ENCODE measurements around the gene EVL.

Gene EVL

GRCh38 chr14:100108840-100109593 is 43.8 kb downstream of the EVL start:
- Mint-ChIP-seq H3K36me3 (peaks cover 57 to 71% of the 10 kb centered on the region in 2 donors), H3K4me1 (peaks cover 57 to 75% of the 10 kb centered on the region in 2 donors), H3K27ac (peak overlapping the region; percentile 91), H3K4me3 (no peak overlapping the region), H3K27me3 (no peaks in the 10 kb centered on the region), H3K9me3 (no peaks in the 10 kb centered on the region)
- DNase-seq = no peak
- ATAC-seq (replicated peaks) = no peak

GRCh38 chr14:100109594-100109955 is 44.4 kb downstream of the EVL start:
- Mint-ChIP-seq H3K36me3 (peaks cover 60 to 68% of the 10 kb centered on the region in 2 donors), H3K27me3 (no peaks in the 10 kb centered on the region), H3K4me3 (no peak overlapping the region), H3K9me3 (no peaks in the 10 kb centered on the region), H3K27ac (peak overlapping the region; percentile 91), H3K4me1 (peaks cover 52 to 69% of the 10 kb centered on the region in 2 donors)
- no peak for ATAC-seq (replicated peaks)
- no peak for DNase-seq

GRCh38 chr14:100110816-100111215 is 45.6 kb downstream of the EVL start:
- Mint-ChIP-seq H3K36me3 (peaks cover 57 to 60% of the 10 kb centered on the region in 2 donors), H3K4me1 (peaks cover 42 to 64% of the 10 kb centered on the region in 2 donors), H3K27ac (no peak overlapping the region), H3K27me3 (no peaks in the 10 kb centered on the region), H3K9me3 (no peaks in the 10 kb centered on the region), H3K4me3 (no peak overlapping the region)
- DNase-seq = no peak
- ATAC-seq (replicated peaks) = no peak

- Mint-ChIP-seq H3K4me1 (peaks cover 42 to 62% of the 10 kb centered on the region in 2 donors), H3K9me3 (no peaks in the 10 kb centered on the region), H3K4me3 (no peak overlapping the region), H3K27ac (peak overlapping the region; percentile 75), H3K27me3 (no peaks in the 10 kb centered on the region), H3K36me3 (peaks cover 52 to 54% of the 10 kb centered on the region in 2 donors)
- DNase-seq (no peak), ATAC-seq (replicated peaks) (no peak)
Measured at GRCh38 chr14:100111931-100112704, 46.9 kb downstream of the EVL start.

GRCh38 chr14:100114109-100114765 is 49.0 kb downstream of the EVL start:
- Mint-ChIP-seq H3K27me3 (no peaks in the 10 kb centered on the region), H3K9me3 (no peaks in the 10 kb centered on the region), H3K4me3 (no peak overlapping the region), H3K27ac (peak overlapping the region; percentile 75), H3K4me1 (peaks cover 34 to 59% of the 10 kb centered on the region in 2 donors), H3K36me3 (peaks cover 48 to 56% of the 10 kb centered on the region in 2 donors)
- ATAC-seq (replicated peaks) = no peak
- DNase-seq = no peak

- peak overlapping the region; percentile 82 for H3K27ac Mint-ChIP-seq
- H3K4me1 Mint-ChIP-seq = peaks cover 32 to 56% of the 10 kb centered on the region in 2 donors
- DNase-seq = no peak
- no peaks in the 10 kb centered on the region for H3K27me3 Mint-ChIP-seq
- H3K9me3 Mint-ChIP-seq = no peaks in the 10 kb centered on the region
- peaks cover 46 to 57% of the 10 kb centered on the region in 2 donors for H3K36me3 Mint-ChIP-seq
- no peak for ATAC-seq (replicated peaks)
- H3K4me3 Mint-ChIP-seq = no peak overlapping the region
Measured at GRCh38 chr14:100115236-100115635, 50.0 kb downstream of the EVL start.

- no peak for DNase-seq
- peaks cover 48 to 59% of the 10 kb centered on the region in 2 donors for H3K36me3 Mint-ChIP-seq
- H3K4me1 Mint-ChIP-seq = peaks cover 33 to 56% of the 10 kb centered on the region in 2 donors
- ATAC-seq (replicated peaks) = no peak
- H3K27me3 Mint-ChIP-seq = no peaks in the 10 kb centered on the region
- H3K9me3 Mint-ChIP-seq = no peaks in the 10 kb centered on the region
- H3K27ac Mint-ChIP-seq = peak overlapping the region; percentile 82
- H3K4me3 Mint-ChIP-seq = no peak overlapping the region
Measured at GRCh38 chr14:100115726-100116125, 50.5 kb downstream of the EVL start.

GRCh38 chr14:100116134-100116533 is 50.9 kb downstream of the EVL start:
- Mint-ChIP-seq H3K4me1 (peaks cover 33 to 56% of the 10 kb centered on the region in 2 donors), H3K27me3 (no peaks in the 10 kb centered on the region), H3K9me3 (no peaks in the 10 kb centered on the region), H3K4me3 (no peak overlapping the region), H3K27ac (peak overlapping the region; percentile 88), H3K36me3 (peaks cover 48 to 59% of the 10 kb centered on the region in 2 donors)
- no peak for DNase-seq
- ATAC-seq (replicated peaks) = no peak

GRCh38 chr14:100117026-100117425 is 51.8 kb downstream of the EVL start:
- Mint-ChIP-seq H3K36me3 (peaks cover 48 to 62% of the 10 kb centered on the region in 2 donors), H3K27me3 (no peaks in the 10 kb centered on the region)
- ATAC-seq (replicated peaks) = no peak

GRCh38 chr14:100117633-100118395 is 52.6 kb downstream of the EVL start:
- H3K9me3 Mint-ChIP-seq = no peaks in the 10 kb centered on the region
- ATAC-seq (replicated peaks) (peak; percentile 73 to 79), DNase-seq (no peak)
- H3K27ac Mint-ChIP-seq = peak overlapping the region; percentile 85
- H3K4me1 Mint-ChIP-seq = peaks cover 29 to 45% of the 10 kb centered on the region in 2 donors
- H3K4me3 Mint-ChIP-seq = no peak overlapping the region
- H3K36me3 Mint-ChIP-seq = peaks cover 41 to 55% of the 10 kb centered on the region in 2 donors
- H3K27me3 Mint-ChIP-seq = no peaks in the 10 kb centered on the region

More at GRCh38 chr14:100117026-100117425, 51.8 kb downstream of the EVL start:
- DNase-seq = no peak
- Mint-ChIP-seq H3K4me1 (peaks cover 33 to 53% of the 10 kb centered on the region in 2 donors), H3K27ac (peak overlapping the region; percentile 88), H3K9me3 (no peaks in the 10 kb centered on the region), H3K4me3 (no peak overlapping the region)

GRCh38 chr14:100118396-100119011 is 53.3 kb downstream of the EVL start:
- Mint-ChIP-seq H3K4me3 (no peak overlapping the region), H3K27me3 (no peaks in the 10 kb centered on the region), H3K4me1 (peaks cover 25 to 38% of the 10 kb centered on the region in 2 donors), H3K27ac (peak overlapping the region; percentile 85), H3K36me3 (peaks cover 37 to 54% of the 10 kb centered on the region in 2 donors), H3K9me3 (no peaks in the 10 kb centered on the region)
- ATAC-seq (replicated peaks) (no peak), DNase-seq (no peak)

- H3K9me3 Mint-ChIP-seq = no peaks in the 10 kb centered on the region
- H3K27me3 Mint-ChIP-seq = no peaks in the 10 kb centered on the region
- no peak for DNase-seq
- peaks cover 24 to 35% of the 10 kb centered on the region in 2 donors for H3K4me1 Mint-ChIP-seq
- peak overlapping the region; percentile 62 for H3K27ac Mint-ChIP-seq
- H3K4me3 Mint-ChIP-seq = no peak overlapping the region
- no peak for ATAC-seq (replicated peaks)
- H3K36me3 Mint-ChIP-seq = peaks cover 36 to 56% of the 10 kb centered on the region in 2 donors
Measured at GRCh38 chr14:100119251-100119650, 54.0 kb downstream of the EVL start.

- Mint-ChIP-seq H3K27me3 (no peaks in the 10 kb centered on the region), H3K36me3 (peaks cover 45 to 68% of the 10 kb centered on the region in 2 donors), H3K27ac (no peak overlapping the region), H3K9me3 (no peaks in the 10 kb centered on the region), H3K4me1 (peaks cover 27 to 31% of the 10 kb centered on the region in 2 donors), H3K4me3 (no peak overlapping the region)
- ATAC-seq (replicated peaks) = no peak
- DNase-seq = no peak
Measured at GRCh38 chr14:100120522-100121269, 55.5 kb downstream of the EVL start.

Measured in stimulated activated naive B cell treated with anti-CD40 and anti-IgM and Interleukin-4, amounts not matched to agents 10 μg/mL and 1 μg/mL and 100 μg/mL, for 72 hours (primary cell).